H1 (cell line): Measurements from ENCODE around the gene RGS3. TPM values are rescaled to one million over a fixed set of nuclear protein-coding genes. Genes with fewer than 3 reads are reported as not detected.

ENCODE experiments used
- CTCF ChIA-PET: fragments of 300-600 bp; sonication (Branson Sonifier 250); formaldehyde crosslinking; loops from one replicate; lab custom pipeline; 2021; ENCODE audit not compliant: partially characterized antibody; lab: Charles Lee
- POLR2A ChIA-PET: fragments of 300-600 bp; sonication (Branson Sonifier 250); formaldehyde crosslinking; loops from one replicate; lab custom pipeline; 2021; ENCODE audit warnings: inconsistent platforms; ENCODE audit not compliant: partially characterized antibody; lab: Charles Lee
- DNase-seq, 2 experiments: peaks; one replicate each; pipeline versions ENCODE4 v3.0.0 to v3.0.0-alpha.2; 2010 to 2022; ENCODE audit warnings: low spot score in 2 of 2, low read depth in 1 of 2, mixed read lengths in 1 of 2
- FAIRE-seq: peaks from 2 replicates; lab custom pipeline; 2011; peaks lifted over from hg19 to GRCh38; lab: Jason Lieb, UNC
- H2AFZ ChIP-seq: 2 replicates; pipeline ENCODE4 v1.8.1; 2012; ENCODE audit warnings: low read length, inconsistent platforms
- H2AK5ac ChIP-seq: 2 replicates; pipeline ENCODE4 v1.6.1; 2013; ENCODE audit warnings: low read depth, low read length
- H2BK120ac ChIP-seq: replicated peaks from 2 replicates; pipeline ENCODE3; 2013; ENCODE audit warnings: low read depth, low read length, inconsistent platforms
- H2BK12ac ChIP-seq: 2 replicates; pipeline ENCODE4 v1.6.1; 2013; ENCODE audit warnings: low read depth, low read length
- H2BK15ac ChIP-seq: 2 replicates; pipeline ENCODE4 v1.6.1; 2013; ENCODE audit warnings: low read length
- H2BK20ac ChIP-seq: 2 replicates; pipeline ENCODE4 v1.6.1; 2013; ENCODE audit warnings: low read length
- H2BK5ac ChIP-seq: 2 replicates; pipeline ENCODE4 v1.6.1; 2013; ENCODE audit warnings: low read depth, low read length
- H3K14ac ChIP-seq: 2 replicates; pipeline ENCODE4 v1.6.1; 2013; ENCODE audit warnings: inconsistent platforms; ENCODE audit not compliant: insufficient read length
- H3K18ac ChIP-seq: 2 replicates; pipeline ENCODE4 v1.6.1; 2013; ENCODE audit warnings: low read length; ENCODE audit errors: extremely low read depth
- H3K23ac ChIP-seq: 2 replicates; pipeline ENCODE4 v1.6.1; 2013; ENCODE audit warnings: inconsistent platforms; ENCODE audit not compliant: insufficient read length
- H3K23me2 ChIP-seq: 2 replicates; pipeline ENCODE4 v1.6.1; 2013; ENCODE audit warnings: low read depth, low read length
- H3K27ac ChIP-seq: 2 replicates; pipeline ENCODE4 v1.6.1; 2011; ENCODE audit warnings: low read depth, low read length, inconsistent platforms
- H3K27me3 ChIP-seq, 4 experiments: replicated peaks in 1 of 4; 1 replicate in 1 of 4; 2 replicates in 3 of 4; pipeline versions ENCODE4 v1.6.1 to v1.8.1; 2011 to 2013; ENCODE audit warnings: low read length in 3 of 4, mild to moderate bottlenecking in 3 of 4, inconsistent platforms in 2 of 4, mixed read lengths in 2 of 4, moderate library complexity in 1 of 4; ENCODE audit not compliant: control insufficient read depth in 3 of 4, insufficient read depth in 3 of 4; ENCODE audit errors: extremely low read depth in 1 of 4
- H3K36me3 ChIP-seq, 4 experiments: 2 replicates each; pipeline versions ENCODE4 v1.6.1 to v1.8.1; 2011 to 2013; ENCODE audit warnings: mild to moderate bottlenecking in 4 of 4, low read length in 3 of 4, moderate library complexity in 2 of 4, control low read depth in 1 of 4, inconsistent platforms in 1 of 4; ENCODE audit not compliant: insufficient read depth in 4 of 4, control insufficient read depth in 2 of 4
- H3K4ac ChIP-seq: replicated peaks from 2 replicates; pipeline ENCODE3; 2013; ENCODE audit warnings: low read length, low read depth, mixed read lengths, inconsistent platforms; ENCODE audit not compliant: insufficient read length
- H3K4me1 ChIP-seq, 4 experiments: replicated peaks in 1 of 4; 1 replicate in 1 of 4; 2 replicates in 3 of 4; pipeline versions ENCODE4 v1.6.1 to v1.8.1; 2011 to 2013; ENCODE audit warnings: low read length in 3 of 4, inconsistent platforms in 2 of 4, mixed read lengths in 1 of 4; ENCODE audit not compliant: insufficient read depth in 4 of 4, control insufficient read depth in 3 of 4
- H3K4me2 ChIP-seq, 2 experiments: 2 replicates each; pipeline versions ENCODE4 v1.6.1 to v1.8.1; 2011 to 2013; ENCODE audit warnings: low read depth in 2 of 2, low read length in 2 of 2, control low read depth in 1 of 2, inconsistent platforms in 1 of 2, mild to moderate bottlenecking in 1 of 2; ENCODE audit not compliant: insufficient read depth in 1 of 2
- H3K4me3 ChIP-seq, 4 experiments: fragments of 200-600, 300-600 bp in 1 of 4; sonication (generic), shearing (Covaris generic), sonication (Bioruptor Twin) in 1 of 4; 2 replicates each; pipeline versions ENCODE4 v1.5.1 to v1.8.1; 2011 to 2016; ENCODE audit warnings: low read length in 4 of 4, low read depth in 3 of 4, control low read depth in 2 of 4, inconsistent platforms in 2 of 4, mild to moderate bottlenecking in 2 of 4, mixed read lengths in 1 of 4, moderate library complexity in 1 of 4; ENCODE audit not compliant: insufficient read depth in 2 of 4; ENCODE audit errors: extremely low read depth in 1 of 4
- H3K56ac ChIP-seq: replicated peaks from 2 replicates; pipeline ENCODE3; 2013; ENCODE audit warnings: low read depth, mild to moderate bottlenecking, mixed read lengths, low read length, inconsistent platforms; ENCODE audit not compliant: insufficient read length
- H3K79me1 ChIP-seq: 2 replicates; pipeline ENCODE4 v1.6.1; 2013; ENCODE audit warnings: low read depth, low read length, control low read depth
- H3K79me2 ChIP-seq, 2 experiments: 2 replicates each; pipeline versions ENCODE4 v1.6.1 to v1.8.1; 2012 to 2013; ENCODE audit warnings: low read length in 2 of 2, mild to moderate bottlenecking in 2 of 2, inconsistent platforms in 1 of 2; ENCODE audit not compliant: insufficient read depth in 2 of 2, control insufficient read depth in 1 of 2
- H3K9ac ChIP-seq, 4 experiments: replicated peaks in 1 of 4; 1 replicate in 1 of 4; 2 replicates in 3 of 4; pipeline versions ENCODE4 v1.6.1 to v1.8.1; 2011 to 2013; ENCODE audit warnings: low read depth in 3 of 4, low read length in 3 of 4, control low read depth in 2 of 4, mild to moderate bottlenecking in 2 of 4, moderate library complexity in 2 of 4, inconsistent platforms in 1 of 4; ENCODE audit errors: extremely low read depth in 1 of 4
- H3K9me3 ChIP-seq, 2 experiments: 2 replicates each; pipeline versions ENCODE4 v1.6.1 to v1.8.1; 2012 to 2013; ENCODE audit warnings: mild to moderate bottlenecking in 2 of 2, moderate library complexity in 2 of 2, control low read depth in 1 of 2, inconsistent platforms in 1 of 2, low read depth in 1 of 2, low read length in 1 of 2, mixed read lengths in 1 of 2; ENCODE audit not compliant: insufficient read depth in 2 of 2
- H4K20me1 ChIP-seq, 2 experiments: replicated peaks in 1 of 2; 2 replicates each; pipeline versions ENCODE3 to v1.8.1; 2011 to 2013; ENCODE audit warnings: inconsistent platforms in 2 of 2, low read length in 2 of 2, mild to moderate bottlenecking in 1 of 2; ENCODE audit not compliant: insufficient read depth in 2 of 2, control insufficient read depth in 1 of 2
- H4K5ac ChIP-seq: 2 replicates; pipeline ENCODE4 v1.6.1; 2013; ENCODE audit warnings: low read length, low read depth, mixed read lengths, inconsistent platforms; ENCODE audit not compliant: insufficient read length
- H4K8ac ChIP-seq: 2 replicates; pipeline ENCODE4 v1.8.0; 2013; ENCODE audit warnings: mild to moderate bottlenecking, moderate library complexity, low read length, inconsistent platforms; ENCODE audit not compliant: insufficient read depth; ENCODE audit errors: extremely low read depth
- H4K91ac ChIP-seq: replicated peaks from 2 replicates; pipeline ENCODE3; 2013; ENCODE audit warnings: low read length, mixed read lengths, inconsistent platforms; ENCODE audit not compliant: insufficient read length
- CEBPB ChIP-seq: IDR thresholded peaks from 2 replicates; pipeline ENCODE4 v1.6.1; 2012; ENCODE audit warnings: low read depth, low read length
- EZH2 ChIP-seq: fragments of 200-600 bp; sonication (generic); IDR thresholded peaks from 2 replicates; pipeline ENCODE4 v1.7.1; 2012; ENCODE audit warnings: low read depth, mild to moderate bottlenecking, moderate library complexity, low read length, inconsistent platforms; ENCODE audit not compliant: severe bottlenecking
- KDM5A ChIP-seq: fragments of 200-600 bp; IDR thresholded peaks from 2 replicates; pipeline ENCODE4 v1.7.1; 2012; ENCODE audit warnings: mild to moderate bottlenecking, low read length, inconsistent platforms, mixed read lengths
- NRF1 ChIP-seq: IDR thresholded peaks from 2 replicates; pipeline ENCODE4 v1.6.1; 2011; ENCODE audit warnings: mild to moderate bottlenecking, low read depth, low read length, improper control_type of control experiment
- POLR2AphosphoS5 ChIP-seq: IDR thresholded peaks from 2 replicates; pipeline ENCODE4 v1.6.1; 2011; ENCODE audit warnings: low read depth, low read length
- SRF ChIP-seq: IDR thresholded peaks from 2 replicates; pipeline ENCODE4 v1.6.1; 2011; ENCODE audit warnings: mild to moderate bottlenecking, low read depth, low read length, moderate library complexity
- WGBS, 2 experiments: shearing (Covaris generic) in 1 of 2; methylation state at CpG; one replicate each; pipeline versions ENCODE4 v1.1.6 to v1.1.7; 2013 to 2015; ENCODE audit warnings: low lambda C conversion rate in 2 of 2, mixed read lengths in 2 of 2, inconsistent platforms in 1 of 2, low coverage in 1 of 2, missing lambda C conversion rate in 1 of 2; ENCODE audit not compliant: insufficient replicate concordance in 2 of 2, insufficient coverage in 1 of 2, insufficient read length in 1 of 2; ENCODE audit errors: extremely low coverage in 1 of 2, missing lambda C conversion rate in 1 of 2; 5-methylcytosine and 5-hydroxymethylcytosine counted together
- polyA plus RNA-seq, 7 experiments: library from polyadenylated mRNA; depleted of rRNA in 3 of 7; stranded (reverse) in 5 of 7; unstranded in 2 of 7; fragments of >200 nt in 5 of 7; fragments of 200-250 nt in 2 of 7; gene quantifications; 1 replicate in 5 of 7; 2 replicates in 1 of 7; 4 replicates in 1 of 7; pipeline versions ENCODE4 v1.2.1 to v1.2.3, GENCODE V29; 2011 to 2013; ENCODE audit warnings: missing spikeins in 2 of 7, mixed read lengths in 2 of 7
- total RNA-seq: library from RNA; stranded (reverse); fragmentation: NEBNext Ultra II Directional; extraction: Animal tissue kit (Norgen Biotek cat#: 25700); gene quantifications from 2 replicates; pipeline ENCODE4 v1.2.1, GENCODE V29; 2021
- TF ChIP-seq, protein P1 (sequence below): IDR thresholded peaks from 2 replicates; pipeline ENCODE4 v1.6.1; 2012; ENCODE audit warnings: inconsistent platforms

Gene RGS3
- total and polyA plus RNA-seq, 2 of the 8 experiments (the other 6 are each of a cell fraction or from before 2014, with no cell fraction given): 12.6 to 18.2 TPM

GRCh38 chr9:113601656-113602055, 138.1 kb downstream of the RGS3 start:
- Histone ChIP-seq H3K27ac (no peak overlapping the region), H2BK20ac (peak overlapping the region; percentile 90; the same call in 1 of the 2 replicates), H4K5ac (no peak overlapping the region), H2AFZ (no peak overlapping the region), H3K79me2 (no peaks in the 10 kb centered on the region), H3K4me2 (no peak overlapping the region; a peak in 2 of 4 replicates), H3K4me3 (no peak overlapping the region), H2BK5ac (peak overlapping the region; percentile 75; the same call in 1 of the 2 replicates), H3K36me3 (peaks cover 0 to 10% (median 5%) of the 10 kb centered on the region in 4 experiments; a peak in 4 of 8 replicates), H3K79me1 (peaks cover 2% of the 10 kb centered on the region; the same call in 1 of the 2 replicates), H2BK15ac (peak overlapping the region; percentile 81; the same call in 1 of the 2 replicates), H3K4me1 (peaks cover 0 to 17% (median 12%) of the 10 kb centered on the region in 4 experiments; a peak in 6 of 7 replicates), H3K4ac (peak overlapping the region; percentile 57), H4K91ac (peak overlapping the region; percentile 62), H3K9ac (no peak overlapping the region), H2BK120ac (peak overlapping the region; percentile 61), H3K18ac (peak overlapping the region; percentile 32; the same call in 1 of the 2 replicates), H2AK5ac (0 out of 2 replicates have a peak overlapping the region, but pooled peaks have one; percentile 65), H3K14ac (no peak overlapping the region), H3K56ac (no peak overlapping the region), H4K20me1 (peaks cover 2% of the 10 kb centered on the region in 2 experiments), H3K23me2 (peaks cover 2% of the 10 kb centered on the region; the same call in 1 of the 2 replicates), H3K23ac (no peak overlapping the region), H4K8ac (peak overlapping the region; percentile 59; the same call in 1 of the 2 replicates), H3K9me3 (no peaks in the 10 kb centered on the region), H2BK12ac (peak overlapping the region; percentile 95), H3K27me3 (no peaks in the 10 kb centered on the region)
- 81% methylated on average over 5 of the region's 5 CpGs; no CpG with 5 or more reads in 1 of the 2 experiments for WGBS, 2 experiments
- CTCF ChIA-PET: interaction anchor here (0.6 to 28.3 kb wide), 10 partner anchors 10 to 66 kb away, joined by 3 to 1065 read pairs (median 6); no protein-coding TSS in a partner anchor
- POLR2A ChIA-PET: interaction anchor here (1.2 to 4.2 kb wide), 11 partner anchors 8 to 191 kb away, joined by 3 to 15 read pairs (median 10); partner anchors contain the start of genes C9orf43 and POLE3
- FAIRE-seq (no peak), DNase-seq (no peak)
- TF ChIP-seq, protein P1, sequence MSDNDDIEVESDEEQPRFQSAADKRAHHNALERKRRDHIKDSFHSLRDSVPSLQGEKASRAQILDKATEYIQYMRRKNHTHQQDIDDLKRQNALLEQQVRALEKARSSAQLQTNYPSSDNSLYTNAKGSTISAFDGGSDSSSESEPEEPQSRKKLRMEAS: no peak
- TF ChIP-seq POLR2AphosphoS5 (no peak), NRF1 (no peak), KDM5A (no peak), SRF (no peak), EZH2 (no peak), CEBPB (no peak)
